Endodermal cell (in vitro differentiated cells): Measurements from ENCODE around the gene UQCC2. TPM values are rescaled to one million over a fixed set of nuclear protein-coding genes. Genes with fewer than 3 reads are reported as not detected.

Experiments used
- DNase-seq: peaks from one replicate; pipeline ENCODE4 v3.0.0-alpha.2; 2017
- H3K27ac ChIP-seq: 2 replicates; pipeline ENCODE4 v1.5.1; 2013; ENCODE audit warnings: mild to moderate bottlenecking, low read depth, low read length, moderate library complexity
- H3K27me3 ChIP-seq: 2 replicates; pipeline ENCODE4 v1.6.1; 2013; ENCODE audit warnings: mild to moderate bottlenecking, low read length, moderate library complexity; ENCODE audit not compliant: insufficient read depth, control insufficient read depth, poor library complexity, severe bottlenecking
- H3K36me3 ChIP-seq: 2 replicates; pipeline ENCODE4 v1.7.0; 2013; ENCODE audit warnings: mild to moderate bottlenecking, low read length, moderate library complexity; ENCODE audit not compliant: control insufficient read depth, insufficient read depth
- H3K4me1 ChIP-seq: one replicate; pipeline ENCODE4 v1.7.0; 2013; ENCODE audit warnings: low read length; ENCODE audit not compliant: control insufficient read depth, insufficient read depth
- H3K4me3 ChIP-seq: 2 replicates; pipeline ENCODE4 v1.5.1; 2013; ENCODE audit warnings: mild to moderate bottlenecking, low read length, moderate library complexity
- H3K9ac ChIP-seq: 2 replicates; pipeline ENCODE4 v1.6.1; 2013; ENCODE audit warnings: mild to moderate bottlenecking, low read length, moderate library complexity; ENCODE audit not compliant: poor library complexity, severe bottlenecking; ENCODE audit errors: extremely low read depth
- H3K9me3 ChIP-seq: 2 replicates; pipeline ENCODE4 v1.6.1; 2013; ENCODE audit warnings: mild to moderate bottlenecking, low read length, moderate library complexity; ENCODE audit not compliant: control insufficient read depth
- H3K27ac Mint-ChIP-seq: 2 replicates; pipeline ENCODE4 v1.8.0; 2020; ENCODE audit warnings: mixed read lengths
- H3K27me3 Mint-ChIP-seq: 2 replicates; pipeline ENCODE4 v1.8.0; 2021; ENCODE audit warnings: mild to moderate bottlenecking, mixed read lengths; ENCODE audit not compliant: insufficient read depth
- H3K36me3 Mint-ChIP-seq: 2 replicates; pipeline ENCODE4 v1.8.0; 2020; ENCODE audit warnings: low read depth, mixed read lengths
- H3K4me1 Mint-ChIP-seq: 2 replicates; pipeline ENCODE4 v1.8.0; 2020; ENCODE audit warnings: mixed read lengths
- H3K4me3 Mint-ChIP-seq: 2 replicates; pipeline ENCODE4 v1.8.0; 2020; ENCODE audit warnings: mild to moderate bottlenecking, moderate library complexity, mixed read lengths
- H3K9me3 Mint-ChIP-seq: 2 replicates; pipeline ENCODE4 v1.8.0; 2020; ENCODE audit warnings: mild to moderate bottlenecking, mixed read lengths
- CTCF ChIP-seq: fragments of 200-600 bp; sonication (generic); conservative IDR thresholded peaks from 2 replicates; pipeline ENCODE4 v1.5.0; 2021; ENCODE audit warnings: antibody characterized with exemption, mild to moderate bottlenecking
- WGBS, 2 experiments: methylation state at CpG; one replicate each; pipeline versions ENCODE4 v1.1.5 to v1.1.7; 2013; ENCODE audit warnings: missing lambda C conversion rate in 2 of 2, mixed read lengths in 1 of 2; ENCODE audit not compliant: insufficient coverage in 1 of 2, insufficient read length in 1 of 2; 5-methylcytosine and 5-hydroxymethylcytosine counted together
- total RNA-seq, 2 donors: library from RNA; stranded (reverse); fragmentation: NEBNext Ultra II Directional in 1 of 2; extraction: Animal tissue kit (Norgen Biotek cat#: 25700) in 1 of 2; gene quantifications; 2 replicates in 1 of 2; 3 replicates in 1 of 2; pipeline ENCODE4 v1.2.1, GENCODE V29; 2021

The UQCC2 gene
- total RNA-seq, 2 donors from 2014 or later: 120 to 174 TPM

GRCh38 chr6:33749401-33749800 is 37.9 kb upstream of the UQCC2 start:
- 70 to 81% methylated on average over 2 to 7 of the region's 7 CpGs for WGBS, 2 experiments
- Histone ChIP-seq H3K27ac (no peak overlapping the region), H3K36me3 (no peaks in the 10 kb centered on the region), H3K9me3 (no peaks in the 10 kb centered on the region), H3K4me1 (peaks cover 26% of the 10 kb centered on the region), H3K27me3 (no peaks in the 10 kb centered on the region), H3K9ac (no peak overlapping the region), H3K4me3 (no peak overlapping the region)
- H3K27ac Mint-ChIP-seq: no peak overlapping the region
- H3K27me3 Mint-ChIP-seq: peaks cover 8% of the 10 kb centered on the region
- no peaks in the 10 kb centered on the region for H3K36me3 Mint-ChIP-seq
- H3K4me1 Mint-ChIP-seq: peaks cover 42% of the 10 kb centered on the region
- no peaks in the 10 kb centered on the region for H3K9me3 Mint-ChIP-seq
- DNase-seq: no peak
- no peak overlapping the region for H3K4me3 Mint-ChIP-seq
- no peak for TF ChIP-seq CTCF

- H3K4me3 ChIP-seq: no peak overlapping the region
- Mint-ChIP-seq H3K9me3 (no peaks in the 10 kb centered on the region), H3K4me1 (peaks cover 46% of the 10 kb centered on the region), H3K36me3 (no peaks in the 10 kb centered on the region), H3K4me3 (no peak overlapping the region), H3K27me3 (peaks cover 8% of the 10 kb centered on the region), H3K27ac (no peak overlapping the region)
- H3K27me3 ChIP-seq: no peaks in the 10 kb centered on the region
- DNase-seq: no peak
- H3K4me1 ChIP-seq: peaks cover 26% of the 10 kb centered on the region
- no peak overlapping the region for H3K9ac ChIP-seq
- WGBS, 2 experiments: 60 to 89% methylated on average over 1 to 4 of the region's 4 CpGs
- TF ChIP-seq CTCF: no peak
- no peaks in the 10 kb centered on the region for H3K36me3 ChIP-seq
- H3K9me3 ChIP-seq: no peaks in the 10 kb centered on the region
- no peak overlapping the region for H3K27ac ChIP-seq
Observed at GRCh38 chr6:33748841-33749240, 37.3 kb upstream of the UQCC2 start.

- Histone ChIP-seq H3K36me3 (no peaks in the 10 kb centered on the region), H3K9me3 (no peaks in the 10 kb centered on the region), H3K27me3 (no peaks in the 10 kb centered on the region), H3K9ac (no peak overlapping the region), H3K27ac (no peak overlapping the region), H3K4me3 (no peak overlapping the region), H3K4me1 (peaks cover 26% of the 10 kb centered on the region)
- H3K9me3 Mint-ChIP-seq: no peaks in the 10 kb centered on the region
- 83 to 94% methylated on average over 2 to 5 of the region's 5 CpGs for WGBS, 2 experiments
- no peak for TF ChIP-seq CTCF
- no peak overlapping the region for H3K27ac Mint-ChIP-seq
- peaks cover 46% of the 10 kb centered on the region for H3K4me1 Mint-ChIP-seq
- peaks cover 8% of the 10 kb centered on the region for H3K27me3 Mint-ChIP-seq
- H3K36me3 Mint-ChIP-seq: no peaks in the 10 kb centered on the region
- no peak for DNase-seq
- no peak overlapping the region for H3K4me3 Mint-ChIP-seq
Observed at GRCh38 chr6:33747823-33748222, 36.3 kb upstream of the UQCC2 start.
